Duodenal mucosa (tissue), 2 donors: Measurements from ENCODE around the gene EPN3.

ENCODE experiments used
- H3K27ac ChIP-seq: one replicate; pipeline ENCODE4 v1.7.0; 2013; ENCODE audit warnings: low read depth, low read length
- H3K27me3 ChIP-seq, 2 donors: one replicate each; pipeline ENCODE4 v1.7.0; 2013; ENCODE audit warnings: low read length in 2 of 2, control low read depth in 1 of 2; ENCODE audit not compliant: insufficient read depth in 2 of 2, control insufficient read depth in 1 of 2
- H3K36me3 ChIP-seq, 2 donors: one replicate each; pipeline ENCODE4 v1.7.0; 2013; ENCODE audit warnings: low read length in 2 of 2, control low read depth in 1 of 2; ENCODE audit not compliant: insufficient read depth in 2 of 2, control insufficient read depth in 1 of 2
- H3K4me1 ChIP-seq, 2 donors: one replicate each; pipeline ENCODE4 v1.7.0; 2013; ENCODE audit warnings: low read length in 2 of 2, control low read depth in 1 of 2; ENCODE audit not compliant: insufficient read depth in 2 of 2, control insufficient read depth in 1 of 2
- H3K4me3 ChIP-seq, 2 donors: one replicate each; pipeline ENCODE4 v1.7.0; 2013; ENCODE audit warnings: low read length in 2 of 2, low read depth in 1 of 2
- H3K9ac ChIP-seq, 2 donors: one replicate each; pipeline ENCODE4 v1.7.0; 2013; ENCODE audit warnings: low read length in 2 of 2, low read depth in 1 of 2
- H3K9me3 ChIP-seq, 2 donors: one replicate each; pipeline ENCODE4 v1.7.0; 2013; ENCODE audit warnings: low read length in 2 of 2, control low read depth in 1 of 2; ENCODE audit not compliant: control insufficient read depth in 1 of 2

EPN3 gene

DNA sequence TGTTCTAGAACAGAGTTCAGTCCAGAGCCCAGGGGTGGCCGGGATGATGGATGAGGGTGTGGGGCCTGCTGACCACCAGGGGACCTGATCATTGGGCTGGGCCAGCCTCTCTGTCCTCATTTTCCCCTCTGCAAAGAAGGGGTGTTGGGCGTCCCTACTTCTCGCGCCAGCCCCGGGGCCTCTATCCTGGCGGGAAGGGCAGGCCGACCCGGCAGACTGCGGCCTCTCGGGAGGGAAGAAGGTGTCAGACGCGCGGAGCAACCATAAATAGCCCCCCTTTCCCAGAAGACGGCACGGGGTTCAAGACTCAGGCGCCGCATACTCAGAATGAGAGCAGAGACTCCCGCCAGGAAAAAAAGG is 26.0 kb downstream of the EPN3 start:
- H3K27ac ChIP-seq = no peak overlapping the region
- H3K4me1 ChIP-seq = peaks cover 16% of the 10 kb centered on the region in 2 donors
- no peak overlapping the region for H3K4me3 ChIP-seq

DNA sequence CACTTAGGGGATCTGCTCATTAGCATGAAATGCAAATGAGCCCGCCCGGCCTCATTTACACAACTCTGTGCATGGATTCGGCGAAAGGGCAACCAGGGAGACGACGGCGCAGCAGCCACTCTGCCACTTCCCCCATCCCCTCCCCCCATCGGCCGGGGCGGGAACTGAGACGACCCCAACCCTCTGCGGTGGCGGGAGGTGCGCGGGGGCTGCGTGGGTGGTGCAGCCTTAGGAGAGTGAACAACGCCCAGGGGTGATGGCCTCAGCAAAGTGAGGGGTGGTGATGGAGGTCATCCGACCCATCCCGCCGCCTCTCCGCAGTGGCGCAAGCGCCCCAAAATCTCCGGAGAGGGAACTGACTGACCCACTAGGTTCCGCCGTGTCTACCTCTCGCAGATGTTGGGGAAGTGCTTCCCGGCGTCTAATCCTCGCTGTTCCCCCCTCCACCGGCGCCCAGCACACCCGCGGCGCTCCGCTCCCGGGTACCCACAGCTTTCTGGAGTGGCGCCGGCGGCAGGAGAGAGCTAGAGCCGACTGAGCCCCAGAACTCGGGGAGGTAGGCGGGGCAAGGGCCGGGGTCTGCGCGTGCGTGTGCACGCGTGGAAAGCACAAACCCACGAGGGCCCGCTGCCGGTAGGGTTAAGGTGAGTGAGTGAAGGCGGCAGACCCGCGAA is 26.5 kb downstream of the EPN3 start:
- H3K4me3 ChIP-seq = peak overlapping the region; percentile 65 to 68
- no peak overlapping the region for H3K9ac ChIP-seq
- H3K27ac ChIP-seq = no peak overlapping the region
- no peaks in the 10 kb centered on the region for H3K9me3 ChIP-seq
- peaks cover 16% of the 10 kb centered on the region in 2 donors for H3K4me1 ChIP-seq
- peaks cover 46 to 49% of the 10 kb centered on the region in 2 donors for H3K27me3 ChIP-seq
- H3K36me3 ChIP-seq = peaks cover 0 to 4% of the 10 kb centered on the region in 2 donors

More for the DNA sequence above, 26.0 kb downstream of the EPN3 start:
- H3K9me3 ChIP-seq = no peaks in the 10 kb centered on the region
- no peak overlapping the region for H3K9ac ChIP-seq
- peaks cover 0 to 4% of the 10 kb centered on the region in 2 donors for H3K36me3 ChIP-seq
- H3K27me3 ChIP-seq = peaks cover 41 to 44% of the 10 kb centered on the region in 2 donors

DNA sequence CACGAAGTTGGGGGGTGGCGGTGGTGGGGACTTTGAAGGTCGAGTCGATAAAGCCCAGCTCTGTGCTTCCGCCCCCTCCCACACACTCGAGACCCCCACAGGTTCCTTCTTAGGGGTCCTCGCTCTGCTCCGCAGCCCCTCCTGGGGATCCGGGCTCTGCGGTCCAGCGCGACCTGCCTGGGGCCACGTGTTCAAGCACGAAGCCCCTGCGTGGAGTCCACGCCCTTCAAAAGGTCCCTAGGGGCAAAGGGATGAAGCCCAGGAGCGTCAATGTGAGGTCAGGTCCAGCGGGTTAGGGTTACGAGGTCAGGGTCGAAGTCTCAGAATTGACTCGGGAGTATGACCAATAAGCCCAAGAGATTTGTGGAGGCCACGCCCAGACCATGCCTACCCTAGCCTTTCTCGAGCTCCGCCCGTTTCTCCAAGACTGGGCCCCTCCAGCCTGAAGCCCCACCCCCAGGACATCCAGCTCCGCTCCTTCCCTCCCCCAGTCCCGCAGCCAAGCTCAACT is 27.2 kb downstream of the EPN3 start:
- H3K9ac ChIP-seq = no peak overlapping the region
- no peaks in the 10 kb centered on the region for H3K9me3 ChIP-seq
- H3K27ac ChIP-seq = no peak overlapping the region
- H3K4me1 ChIP-seq = peaks cover 16% of the 10 kb centered on the region in 2 donors
- peak overlapping the region; percentile 65 to 68 for H3K4me3 ChIP-seq
- H3K27me3 ChIP-seq = peaks cover 50 to 55% of the 10 kb centered on the region in 2 donors
- H3K36me3 ChIP-seq = peaks cover 0 to under 1% of the 10 kb centered on the region in 2 donors

DNA sequence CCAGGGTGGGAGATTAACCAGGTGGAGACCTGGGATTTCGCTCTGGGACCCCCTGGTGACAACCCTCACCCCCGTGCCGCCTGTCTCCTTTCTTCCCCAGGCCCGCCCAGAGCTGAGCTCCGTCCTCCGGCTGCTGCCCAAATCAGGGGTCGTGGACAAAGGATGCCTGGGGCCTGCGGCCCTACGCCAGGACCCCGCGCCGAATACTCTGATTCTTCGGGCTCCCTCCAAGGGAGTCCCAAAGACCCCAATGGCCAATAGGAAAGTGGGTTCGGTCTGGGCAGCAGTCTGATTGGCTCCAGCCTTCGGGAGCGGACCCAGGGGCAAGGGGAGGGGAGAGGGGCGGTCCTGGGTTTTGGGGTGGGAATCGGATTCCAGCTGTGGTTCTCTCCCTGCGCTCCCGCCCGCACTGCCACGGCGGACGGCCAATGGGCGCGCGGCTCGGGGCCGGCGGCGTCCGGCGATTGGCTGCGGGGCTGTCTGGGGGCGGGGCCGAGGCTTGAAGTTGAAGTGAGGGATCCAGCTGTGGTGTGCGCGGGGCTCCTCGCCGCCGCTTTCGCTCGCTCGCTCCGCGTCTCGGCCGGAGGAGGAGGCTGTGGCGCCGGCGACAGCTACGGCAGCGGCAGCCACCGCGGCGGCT is 27.8 kb downstream of the EPN3 start, which contains the start of gene CACNA1G:
Gene CACNA1G (plus strand): TSS at position 531 of the 640 bp plus-strand sequence. CDS start 745 bp downstream, outside the sequence.
- no peak within 1 kb of the TSS for H3K27ac ChIP-seq

DNA sequence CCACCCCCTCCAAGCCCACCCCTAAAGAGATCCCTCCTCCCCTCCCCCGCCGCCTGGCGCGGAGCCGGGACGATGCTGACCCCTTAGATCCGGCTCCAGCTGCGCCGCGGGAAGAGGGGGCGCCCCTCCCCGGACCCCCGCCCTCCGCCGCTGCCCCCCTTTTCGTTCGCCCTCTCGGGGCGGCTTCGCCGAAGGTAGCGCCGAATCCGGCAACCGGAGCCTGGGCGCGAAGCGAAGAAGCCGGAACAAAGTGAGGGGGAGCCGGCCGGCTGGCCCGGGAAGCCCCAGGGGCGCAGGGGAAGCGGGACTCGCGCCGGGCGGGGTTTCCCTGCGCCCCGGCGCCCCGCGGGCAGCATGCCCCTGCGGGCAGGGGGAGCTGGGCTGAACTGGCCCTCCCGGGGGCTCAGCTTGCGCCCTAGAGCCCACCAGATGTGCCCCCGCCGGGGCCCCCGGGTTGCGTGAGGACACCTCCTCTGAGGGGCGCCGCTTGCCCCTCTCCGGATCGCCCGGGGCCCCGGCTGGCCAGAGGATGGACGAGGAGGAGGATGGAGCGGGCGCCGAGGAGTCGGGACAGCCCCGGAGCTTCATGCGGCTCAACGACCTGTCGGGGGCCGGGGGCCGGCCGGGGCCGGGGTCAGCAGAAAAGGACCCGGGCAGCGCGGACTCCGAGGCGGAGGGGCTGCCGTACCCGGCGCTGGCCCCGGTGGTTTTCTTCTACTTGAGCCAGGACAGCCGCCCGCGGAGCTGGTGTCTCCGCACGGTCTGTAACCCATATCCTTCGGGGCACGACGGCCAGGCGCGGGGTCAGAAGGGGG is 28.6 kb downstream of the EPN3 start:
- Histone ChIP-seq H3K27ac (no peak overlapping the region), H3K4me3 (peak overlapping the region; percentile 28 to 29), H3K4me1 (peaks cover 16% of the 10 kb centered on the region in 2 donors), H3K9me3 (no peaks in the 10 kb centered on the region), H3K36me3 (no peaks in the 10 kb centered on the region), H3K27me3 (peaks cover 56 to 64% of the 10 kb centered on the region in 2 donors), H3K9ac (no peak overlapping the region)

More for the DNA sequence above, 27.8 kb downstream of the EPN3 start, which contains the start of gene CACNA1G:
- Histone ChIP-seq H3K4me1 (peaks cover 16% of the 10 kb centered on the region in 2 donors), H3K27me3 (peaks cover 50 to 56% of the 10 kb centered on the region in 2 donors), H3K4me3 (peak within 1 kb of the TSS; percentile 65 to 68), H3K9ac (no peak within 1 kb of the TSS), H3K36me3 (no peaks in the 10 kb centered on the region), H3K9me3 (no peaks in the 10 kb centered on the region)

DNA sequence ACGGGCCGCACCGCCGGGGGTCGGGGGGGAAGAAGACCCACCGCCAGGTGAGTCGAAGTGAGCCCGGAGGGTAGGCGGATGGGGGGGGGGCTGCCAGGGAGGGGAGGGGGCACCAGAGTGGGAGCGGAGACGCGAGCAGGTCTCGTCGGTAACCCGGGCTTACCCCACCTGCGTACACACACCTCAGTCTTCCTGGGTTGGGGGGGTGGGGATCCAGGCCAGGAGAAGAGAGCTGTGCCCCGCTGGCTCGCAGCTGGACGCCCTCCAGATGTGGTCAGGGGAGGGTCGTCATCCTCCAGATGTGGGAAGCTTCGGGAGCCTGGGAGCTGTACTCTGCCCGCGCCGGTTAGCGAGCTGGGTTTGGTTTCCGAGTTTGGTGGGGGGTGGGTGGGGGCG is 29.2 kb downstream of the EPN3 start:
- no peaks in the 10 kb centered on the region for H3K36me3 ChIP-seq
- no peaks in the 10 kb centered on the region for H3K9me3 ChIP-seq
- H3K9ac ChIP-seq = no peak overlapping the region
- peaks cover 16% of the 10 kb centered on the region in 2 donors for H3K4me1 ChIP-seq
- H3K4me3 ChIP-seq = no peak overlapping the region
- H3K27me3 ChIP-seq = peaks cover 62 to 70% of the 10 kb centered on the region in 2 donors
- no peak overlapping the region for H3K27ac ChIP-seq

DNA sequence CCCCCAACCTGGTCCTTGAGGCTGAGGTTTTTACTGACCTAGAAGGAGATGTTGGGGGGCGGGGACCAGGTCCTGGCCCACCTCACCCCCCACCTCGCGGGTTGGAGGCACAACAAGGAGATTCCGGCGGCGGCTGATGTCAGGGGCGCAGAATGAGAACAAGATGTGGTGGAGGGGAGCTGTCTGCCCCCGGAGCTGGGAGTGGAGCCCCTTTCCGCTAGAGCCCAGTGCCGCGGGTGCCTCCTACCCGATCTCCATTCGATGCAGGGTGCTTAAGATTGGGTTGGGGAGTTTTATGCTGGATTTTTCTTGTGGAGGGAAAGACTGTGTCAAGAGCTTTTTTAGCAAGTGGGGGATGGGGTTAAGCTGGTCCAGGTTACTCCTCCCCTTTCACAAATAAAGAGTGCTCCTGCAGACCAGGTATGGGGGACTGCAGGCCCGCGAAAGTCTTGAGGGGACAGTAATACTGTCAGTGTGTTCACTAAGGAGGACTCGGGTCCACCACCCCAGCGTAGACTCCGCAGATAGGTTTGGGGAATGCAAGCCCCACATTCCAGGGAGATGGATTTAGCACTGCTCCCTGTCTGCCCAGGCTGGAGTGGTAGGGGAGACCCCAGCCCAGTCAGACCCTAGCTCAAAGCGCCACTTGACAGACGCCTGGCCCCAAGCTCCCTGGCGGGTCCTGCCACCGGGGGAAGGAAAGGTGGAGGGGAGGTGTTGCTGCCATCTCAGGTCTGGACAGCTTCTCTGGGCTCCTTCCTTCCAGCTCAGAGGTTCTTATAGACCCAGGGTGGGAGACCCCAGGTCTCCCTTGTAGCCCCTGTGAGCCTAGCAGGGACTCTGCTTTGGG is 29.9 kb downstream of the EPN3 start:
- peaks cover 16% of the 10 kb centered on the region in 2 donors for H3K4me1 ChIP-seq
- H3K36me3 ChIP-seq = no peaks in the 10 kb centered on the region
- no peaks in the 10 kb centered on the region for H3K9me3 ChIP-seq
- no peak overlapping the region for H3K9ac ChIP-seq
- H3K27ac ChIP-seq = no peak overlapping the region
- peaks cover 67 to 74% of the 10 kb centered on the region in 2 donors for H3K27me3 ChIP-seq
- no peak overlapping the region for H3K4me3 ChIP-seq

DNA sequence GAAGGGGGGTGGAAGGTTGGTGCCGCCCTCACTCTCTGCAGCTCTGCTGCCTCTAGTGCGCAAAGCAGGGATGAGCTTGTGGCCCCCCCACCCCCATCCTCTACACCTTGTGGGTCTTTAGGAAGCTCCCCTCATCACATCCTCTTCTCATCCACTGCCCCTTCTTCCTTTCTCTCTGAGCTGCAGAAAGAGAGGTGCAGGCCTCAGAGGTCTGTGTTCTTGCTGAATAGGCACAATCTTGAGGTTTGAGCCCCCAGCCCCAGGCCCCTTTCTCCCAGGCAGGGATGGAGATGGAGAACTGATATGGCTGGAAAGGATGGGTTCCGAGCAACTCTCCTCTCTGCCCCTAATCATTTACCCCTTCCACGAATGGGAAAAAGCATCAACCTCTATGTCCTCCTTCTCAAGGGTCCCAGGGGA is 30.6 kb downstream of the EPN3 start:
- Histone ChIP-seq H3K36me3 (no peaks in the 10 kb centered on the region), H3K27me3 (peaks cover 68 to 70% of the 10 kb centered on the region in 2 donors), H3K9ac (no peak overlapping the region), H3K27ac (no peak overlapping the region), H3K9me3 (no peaks in the 10 kb centered on the region), H3K4me3 (no peak overlapping the region), H3K4me1 (peaks cover 16% of the 10 kb centered on the region in 2 donors)

DNA sequence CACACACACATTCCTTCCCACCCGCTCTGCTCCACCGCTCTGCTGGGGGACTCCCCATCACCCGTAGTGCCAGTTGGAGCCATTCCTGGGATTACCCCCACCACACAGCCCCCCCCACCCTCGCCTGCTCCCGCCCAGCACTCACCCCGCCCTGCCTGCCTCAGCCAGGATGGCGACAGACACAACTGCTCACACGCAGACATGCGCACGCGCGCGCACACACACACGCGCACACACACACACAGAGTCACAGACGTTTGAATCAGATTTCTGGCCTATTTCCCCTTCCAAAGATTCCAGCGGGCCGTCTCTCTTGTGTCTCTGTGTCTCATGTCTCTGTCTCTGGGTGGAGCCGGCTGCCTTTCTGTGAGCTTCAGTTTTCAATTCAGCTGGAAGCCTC is 32.4 kb downstream of the EPN3 start:
- H3K27ac ChIP-seq = no peak overlapping the region
- no peak overlapping the region for H3K9ac ChIP-seq
- H3K9me3 ChIP-seq = no peaks in the 10 kb centered on the region
- no peak overlapping the region for H3K4me3 ChIP-seq
- peaks cover 51 to 52% of the 10 kb centered on the region in 2 donors for H3K27me3 ChIP-seq
- H3K36me3 ChIP-seq = no peaks in the 10 kb centered on the region
- peaks cover 4% of the 10 kb centered on the region in 2 donors for H3K4me1 ChIP-seq
